ENCODE results near the gene C4orf50.

Gene C4orf50

DNA sequence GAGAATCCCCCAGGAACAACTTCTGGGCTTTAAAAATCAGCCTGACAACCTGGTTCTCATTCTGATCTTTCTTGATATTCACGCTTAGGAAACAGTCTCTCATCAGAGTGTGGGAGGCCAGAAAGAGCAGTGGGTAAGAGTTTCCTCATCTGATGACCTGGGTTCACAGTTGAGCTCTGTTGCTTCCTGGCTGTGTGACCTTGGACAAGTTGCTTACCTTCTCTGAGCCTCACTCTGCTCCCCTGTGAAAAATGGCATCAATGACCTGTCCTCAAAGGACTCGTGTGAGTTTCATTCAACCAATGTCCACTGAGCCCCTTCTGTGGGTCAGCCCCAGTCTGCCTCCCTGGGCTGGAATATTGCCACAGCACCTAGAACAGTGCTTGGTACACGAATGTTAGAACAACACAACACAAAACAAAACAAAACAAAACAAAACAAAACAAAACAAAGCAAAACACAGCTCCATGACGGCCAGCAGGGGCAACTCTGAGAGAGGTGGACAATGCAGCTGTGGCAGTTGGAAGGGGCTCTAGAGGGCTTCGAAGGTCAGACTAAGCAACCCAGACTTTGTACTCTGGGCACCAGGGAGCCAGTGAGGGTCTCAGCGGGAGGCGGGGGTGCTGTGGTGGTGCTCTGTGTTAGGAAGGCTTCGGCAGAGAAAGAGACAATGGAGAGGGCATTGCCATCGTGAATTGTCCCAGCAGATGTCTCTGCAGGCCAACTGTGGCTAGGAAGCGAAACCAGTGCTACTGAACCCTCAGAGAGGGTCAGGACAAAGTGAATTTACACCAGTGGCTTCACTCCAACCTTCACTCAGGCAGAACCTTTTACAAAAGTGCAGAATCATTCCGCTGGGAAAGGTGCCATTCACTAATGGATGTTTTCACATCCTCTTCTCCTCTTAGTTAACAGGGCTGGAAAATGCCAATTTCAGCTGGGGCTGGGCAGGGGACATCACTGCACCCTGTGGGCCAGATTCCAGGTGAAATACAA lies 14.3 kb upstream of the C4orf50 start:
- Mint-ChIP-seq H3K36me3 (ENCODE audit: low read depth) (no peaks in the 10 kb centered on the region), H3K27ac (peak overlapping the region; percentile 9 to 79 (median 64)), H3K27me3 (ENCODE audit: low read depth) (peaks cover 20% of the 10 kb centered on the region), H3K9me3 (no peaks in the 10 kb centered on the region), H3K4me1 (peaks cover 36% of the 10 kb centered on the region), H3K4me3 (no peak overlapping the region)
- TF ChIP-seq, protein P1, sequence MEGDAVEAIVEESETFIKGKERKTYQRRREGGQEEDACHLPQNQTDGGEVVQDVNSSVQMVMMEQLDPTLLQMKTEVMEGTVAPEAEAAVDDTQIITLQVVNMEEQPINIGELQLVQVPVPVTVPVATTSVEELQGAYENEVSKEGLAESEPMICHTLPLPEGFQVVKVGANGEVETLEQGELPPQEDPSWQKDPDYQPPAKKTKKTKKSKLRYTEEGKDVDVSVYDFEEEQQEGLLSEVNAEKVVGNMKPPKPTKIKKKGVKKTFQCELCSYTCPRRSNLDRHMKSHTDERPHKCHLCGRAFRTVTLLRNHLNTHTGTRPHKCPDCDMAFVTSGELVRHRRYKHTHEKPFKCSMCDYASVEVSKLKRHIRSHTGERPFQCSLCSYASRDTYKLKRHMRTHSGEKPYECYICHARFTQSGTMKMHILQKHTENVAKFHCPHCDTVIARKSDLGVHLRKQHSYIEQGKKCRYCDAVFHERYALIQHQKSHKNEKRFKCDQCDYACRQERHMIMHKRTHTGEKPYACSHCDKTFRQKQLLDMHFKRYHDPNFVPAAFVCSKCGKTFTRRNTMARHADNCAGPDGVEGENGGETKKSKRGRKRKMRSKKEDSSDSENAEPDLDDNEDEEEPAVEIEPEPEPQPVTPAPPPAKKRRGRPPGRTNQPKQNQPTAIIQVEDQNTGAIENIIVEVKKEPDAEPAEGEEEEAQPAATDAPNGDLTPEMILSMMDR (IDR thresholded peaks at IDR 0.05; ENCODE audit: unreplicated experiment in 3 of 3), result no peak

DNA sequence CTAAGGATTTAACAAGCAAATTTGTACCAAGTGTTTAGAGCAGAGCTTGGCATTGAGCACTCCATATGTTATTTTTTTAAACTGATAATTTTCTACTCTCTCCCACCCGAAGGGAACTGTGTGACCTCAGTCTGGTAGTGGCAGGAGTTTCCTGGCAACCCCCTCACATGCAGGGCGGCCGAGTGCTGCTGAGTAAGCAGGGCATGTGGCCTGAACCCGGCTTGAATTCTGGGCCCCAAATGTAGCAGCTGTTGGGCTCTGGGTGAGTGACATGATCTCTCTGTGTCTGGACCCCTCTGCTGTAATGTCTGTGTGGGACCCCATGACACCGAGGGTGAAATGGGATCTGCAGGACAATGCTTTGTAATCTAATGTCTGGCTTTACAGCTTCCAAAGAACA lies 13.6 kb upstream of the C4orf50 start:
- Mint-ChIP-seq H3K36me3 (ENCODE audit: low read depth) (no peaks in the 10 kb centered on the region), H3K27ac (peak overlapping the region; percentile 9 to 79 (median 64)), H3K27me3 (ENCODE audit: low read depth) (peaks cover 20% of the 10 kb centered on the region), H3K9me3 (no peaks in the 10 kb centered on the region), H3K4me3 (no peak overlapping the region), H3K4me1 (peaks cover 36% of the 10 kb centered on the region)
- TF ChIP-seq, protein P1 (IDR thresholded peaks at IDR 0.05; ENCODE audit: unreplicated experiment in 3 of 3), result no peak

DNA sequence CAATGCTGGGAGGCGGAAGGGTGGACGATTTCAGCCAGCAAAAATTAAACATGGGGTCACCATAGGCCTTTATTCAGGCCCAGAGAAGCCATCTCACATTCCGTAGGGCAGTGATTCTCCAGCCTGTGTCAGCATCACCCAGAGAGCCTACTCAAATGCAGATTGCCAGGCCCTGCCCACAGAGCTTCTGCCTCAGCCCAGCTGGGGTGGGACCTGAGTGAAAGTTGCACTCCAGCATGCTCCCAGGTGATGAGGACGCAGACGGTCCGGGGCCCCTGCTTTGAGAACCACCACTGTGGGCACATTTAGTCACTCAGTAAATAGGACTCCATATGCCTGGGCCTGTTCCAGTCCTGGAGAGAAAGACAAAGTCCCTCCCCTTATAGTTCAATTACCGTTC lies 12.4 kb upstream of the C4orf50 start:
- H3K4me3 Mint-ChIP-seq, result no peak overlapping the region
- TF ChIP-seq, protein P1 (IDR thresholded peaks at IDR 0.05; ENCODE audit: unreplicated experiment in 3 of 3), result no peak
- peaks cover 24% of the 10 kb centered on the region for H3K27me3 Mint-ChIP-seq (ENCODE audit: low read depth)
- no peaks in the 10 kb centered on the region for H3K36me3 Mint-ChIP-seq (ENCODE audit: low read depth)
- H3K9me3 Mint-ChIP-seq, result no peaks in the 10 kb centered on the region
- peaks cover 36% of the 10 kb centered on the region for H3K4me1 Mint-ChIP-seq
- H3K27ac Mint-ChIP-seq, result peak overlapping the region in 1 of 3 experiments; percentile 12

DNA sequence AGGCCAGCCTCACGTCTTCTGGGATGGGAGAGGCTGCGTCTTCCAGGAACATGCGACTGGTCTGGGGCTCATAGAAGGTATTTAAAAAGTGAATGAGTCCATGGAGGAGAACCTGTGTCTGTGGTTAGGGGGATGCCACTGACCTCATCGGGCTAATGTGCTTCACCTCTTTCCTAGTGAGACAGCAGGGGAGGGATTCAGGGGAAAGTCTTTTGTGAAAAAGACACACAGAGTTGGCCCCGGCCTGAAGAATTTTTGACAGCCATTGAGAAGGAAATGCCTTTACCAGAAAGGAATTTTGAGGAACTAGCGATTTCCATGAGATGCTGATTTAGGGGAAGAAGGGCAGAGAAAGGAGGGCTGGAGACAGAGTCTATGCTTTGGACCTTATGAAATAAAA lies 11.0 kb upstream of the C4orf50 start:
- Mint-ChIP-seq H3K27ac (no peak overlapping the region), H3K4me1 (peaks cover 42% of the 10 kb centered on the region), H3K27me3 (ENCODE audit: low read depth) (peaks cover 20% of the 10 kb centered on the region), H3K9me3 (no peaks in the 10 kb centered on the region), H3K36me3 (ENCODE audit: low read depth) (no peaks in the 10 kb centered on the region), H3K4me3 (no peak overlapping the region)
- TF ChIP-seq, protein P1 (IDR thresholded peaks at IDR 0.05; ENCODE audit: unreplicated experiment in 3 of 3), result no peak

DNA sequence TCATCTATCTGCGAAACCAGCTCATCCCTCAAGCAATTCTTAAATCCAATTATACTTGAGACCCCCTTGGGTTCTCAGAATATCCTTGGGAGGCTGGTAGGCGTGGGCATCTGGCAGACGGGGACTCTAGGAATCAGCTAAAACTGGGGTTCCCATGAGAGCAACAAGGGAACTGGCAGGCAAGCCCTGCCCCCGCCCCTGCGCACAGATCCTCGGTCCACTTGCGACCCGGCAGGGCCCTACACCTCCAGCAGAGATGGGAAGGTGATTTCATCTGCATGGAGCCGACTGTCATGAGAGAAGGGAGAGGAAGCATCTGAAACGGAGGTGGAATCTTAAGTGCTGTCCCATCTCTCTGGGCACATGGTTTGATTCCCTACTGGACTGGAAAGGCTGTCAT lies 9.9 kb upstream of the C4orf50 start:
- no peak overlapping the region for H3K4me3 Mint-ChIP-seq
- H3K4me1 Mint-ChIP-seq, result peaks cover 50% of the 10 kb centered on the region
- H3K36me3 Mint-ChIP-seq (ENCODE audit: low read depth), result no peaks in the 10 kb centered on the region
- no peak overlapping the region for H3K27ac Mint-ChIP-seq
- H3K27me3 Mint-ChIP-seq (ENCODE audit: low read depth), result peaks cover 28% of the 10 kb centered on the region
- H3K9me3 Mint-ChIP-seq, result no peaks in the 10 kb centered on the region
- TF ChIP-seq, protein P1 (IDR thresholded peaks at IDR 0.05; ENCODE audit: unreplicated experiment in 3 of 3), result no peak

All from nephron (organoid).